Hepatocyte (in vitro differentiated cells): ENCODE results near the gene PISD.

Experiments
- EZH2 ChIP-seq: fragments of 200-600 bp; sonication (generic); IDR thresholded peaks from 2 replicates; pipeline ENCODE4 v1.6.1; 2016; ENCODE audit warnings: antibody characterized with exemption, mild to moderate bottlenecking, borderline replicate concordance
- TF ChIP-seq, protein P1 (sequence below): fragments of 200-600 bp; sonication (generic); IDR thresholded peaks from 2 replicates; pipeline ENCODE4 v1.5.1; 2016; ENCODE audit warnings: antibody characterized with exemption, mild to moderate bottlenecking; ENCODE audit not compliant: poor library complexity

DNA sequence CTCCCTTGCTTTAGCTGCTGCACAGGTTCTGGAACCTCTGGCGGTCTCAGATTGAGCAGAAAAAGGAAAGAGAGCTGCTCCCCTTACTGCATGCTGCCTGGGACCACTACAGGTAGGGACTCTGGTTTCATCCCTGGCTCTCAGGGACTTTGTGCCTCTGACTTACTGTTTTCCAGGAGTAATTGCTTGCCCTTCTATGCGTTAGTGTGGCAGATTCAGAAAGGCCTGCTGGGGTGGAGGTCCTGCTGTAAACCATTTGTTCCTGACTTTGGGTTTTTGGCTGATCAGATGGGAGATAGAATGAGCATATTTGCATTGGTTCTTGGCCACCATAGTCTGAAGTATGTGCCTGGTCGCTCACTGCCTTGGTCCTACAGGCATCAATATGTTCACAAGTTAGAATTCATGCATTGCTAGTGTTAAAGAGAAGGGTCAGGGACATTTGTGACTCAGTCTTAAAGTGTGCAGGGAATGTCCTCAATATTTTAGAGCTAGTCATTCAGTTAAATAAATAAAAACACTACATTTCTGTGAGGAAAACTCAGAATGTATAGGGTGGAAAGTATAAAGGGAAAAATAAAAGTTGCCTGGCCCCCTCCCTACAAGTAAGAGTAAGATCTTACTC, 78.0 kb downstream of the PISD start:
- TF ChIP-seq EZH2: no peak
- TF ChIP-seq, protein P1, sequence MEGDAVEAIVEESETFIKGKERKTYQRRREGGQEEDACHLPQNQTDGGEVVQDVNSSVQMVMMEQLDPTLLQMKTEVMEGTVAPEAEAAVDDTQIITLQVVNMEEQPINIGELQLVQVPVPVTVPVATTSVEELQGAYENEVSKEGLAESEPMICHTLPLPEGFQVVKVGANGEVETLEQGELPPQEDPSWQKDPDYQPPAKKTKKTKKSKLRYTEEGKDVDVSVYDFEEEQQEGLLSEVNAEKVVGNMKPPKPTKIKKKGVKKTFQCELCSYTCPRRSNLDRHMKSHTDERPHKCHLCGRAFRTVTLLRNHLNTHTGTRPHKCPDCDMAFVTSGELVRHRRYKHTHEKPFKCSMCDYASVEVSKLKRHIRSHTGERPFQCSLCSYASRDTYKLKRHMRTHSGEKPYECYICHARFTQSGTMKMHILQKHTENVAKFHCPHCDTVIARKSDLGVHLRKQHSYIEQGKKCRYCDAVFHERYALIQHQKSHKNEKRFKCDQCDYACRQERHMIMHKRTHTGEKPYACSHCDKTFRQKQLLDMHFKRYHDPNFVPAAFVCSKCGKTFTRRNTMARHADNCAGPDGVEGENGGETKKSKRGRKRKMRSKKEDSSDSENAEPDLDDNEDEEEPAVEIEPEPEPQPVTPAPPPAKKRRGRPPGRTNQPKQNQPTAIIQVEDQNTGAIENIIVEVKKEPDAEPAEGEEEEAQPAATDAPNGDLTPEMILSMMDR: no peak
